ENCODE data around the gene FAM8A1.
"Not testable (repeated sequence)": the region's sequence is repeated elsewhere in the genome, so short reads cannot be mapped to it uniquely, and the experiment has no call there.

FAM8A1 gene

GRCh38 chr6:17599877-17600526, at the start of gene FAM8A1:
FAM8A1 (plus strand) TSS chr6:17600302; CDS start chr6:17600410, 108 bp downstream.
- peak; percentile 73 for DNase-seq

GRCh38 chr6:17551383-17551958, 48.6 kb upstream of the FAM8A1 start:
- no peak for DNase-seq

GRCh38 chr6:17552861-17553260, 47.2 kb upstream of the FAM8A1 start:
- DNase-seq, result no peak

GRCh38 chr6:17556014-17556413, 44.1 kb upstream of the FAM8A1 start:
- no peak for DNase-seq

GRCh38 chr6:17562636-17563035, 37.5 kb upstream of the FAM8A1 start:
- no peak for DNase-seq

- DNase-seq, result no peak
Observed at GRCh38 chr6:17565399-17565798, 34.7 kb upstream of the FAM8A1 start.

- no peak for DNase-seq
Observed at GRCh38 chr6:17574866-17575560, 25.1 kb upstream of the FAM8A1 start.

- no peak for DNase-seq
Observed at GRCh38 chr6:17577059-17577458, 23.0 kb upstream of the FAM8A1 start.

- no peak for DNase-seq
Observed at GRCh38 chr6:17580518-17581048, 19.5 kb upstream of the FAM8A1 start.

- not testable (repeated sequence) for DNase-seq
Observed at GRCh38 chr6:17581282-17581681, 18.8 kb upstream of the FAM8A1 start.

- no peak for DNase-seq
Observed at GRCh38 chr6:17583811-17584210, 16.3 kb upstream of the FAM8A1 start.

GRCh38 chr6:17584241-17584803, 15.8 kb upstream of the FAM8A1 start:
- DNase-seq, result peak; percentile 61

GRCh38 chr6:17585766-17586490, 14.2 kb upstream of the FAM8A1 start:
- no peak for DNase-seq

- DNase-seq, result not testable (repeated sequence)
Observed at GRCh38 chr6:17586623-17587022, 13.5 kb upstream of the FAM8A1 start.

GRCh38 chr6:17588011-17588410, 12.1 kb upstream of the FAM8A1 start:
- no peak for DNase-seq

- DNase-seq, result no peak
Observed at GRCh38 chr6:17589406-17590096, 10.6 kb upstream of the FAM8A1 start.

GRCh38 chr6:17591287-17591686, 8.8 kb upstream of the FAM8A1 start:
- no peak for DNase-seq

GRCh38 chr6:17593246-17593645, 6.9 kb upstream of the FAM8A1 start:
- no peak for DNase-seq

GRCh38 chr6:17596085-17596484, 4.0 kb upstream of the FAM8A1 start:
- no peak for DNase-seq

GRCh38 chr6:17600527-17601385, 654 bp downstream of the FAM8A1 start:
- DNase-seq, result no peak

GRCh38 chr6:17601386-17601703, 1.2 kb downstream of the FAM8A1 start:
- DNase-seq, result no peak

GRCh38 chr6:17602888-17603287, 2.8 kb downstream of the FAM8A1 start:
- DNase-seq, result no peak

Data from NCI-H1694 (cell line).